DND-41 (cell line): ENCODE results near the gene APOD.

Source experiments
- EZH2 ChIP-seq: IDR thresholded peaks from 3 replicates; pipeline ENCODE4 v1.6.1; 2012; ENCODE audit warnings: borderline replicate concordance, low read depth, mild to moderate bottlenecking, moderate library complexity, low read length, inconsistent platforms; ENCODE audit not compliant: severe bottlenecking
- TF ChIP-seq, protein P1 (sequence below): IDR thresholded peaks from 2 replicates; pipeline ENCODE4 v1.5.1; 2012; ENCODE audit warnings: borderline replicate concordance, low read length, moderate library complexity, mild to moderate bottlenecking; ENCODE audit not compliant: poor library complexity, severe bottlenecking; ENCODE audit errors: extremely low read depth

DNA sequence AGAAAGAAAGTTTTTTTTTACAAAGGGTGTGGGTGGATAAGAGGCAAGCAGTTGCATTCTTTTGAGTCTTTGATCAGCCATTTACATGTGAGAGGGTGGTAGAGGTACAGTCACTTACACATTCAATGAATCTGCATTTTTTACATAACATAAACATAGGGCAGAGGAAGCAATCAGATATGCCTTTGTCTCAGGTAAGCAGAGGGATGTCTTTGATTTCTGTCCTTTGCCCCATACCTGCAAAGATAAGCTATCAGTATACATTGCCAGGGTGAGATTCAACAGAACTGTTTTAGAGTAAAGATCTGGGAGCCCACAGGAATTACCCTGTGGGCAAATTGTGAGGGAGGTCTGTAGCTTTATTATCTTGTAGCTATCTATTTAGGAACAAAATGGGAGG is 35.2 kb downstream of the APOD start:
- TF ChIP-seq, protein P1, sequence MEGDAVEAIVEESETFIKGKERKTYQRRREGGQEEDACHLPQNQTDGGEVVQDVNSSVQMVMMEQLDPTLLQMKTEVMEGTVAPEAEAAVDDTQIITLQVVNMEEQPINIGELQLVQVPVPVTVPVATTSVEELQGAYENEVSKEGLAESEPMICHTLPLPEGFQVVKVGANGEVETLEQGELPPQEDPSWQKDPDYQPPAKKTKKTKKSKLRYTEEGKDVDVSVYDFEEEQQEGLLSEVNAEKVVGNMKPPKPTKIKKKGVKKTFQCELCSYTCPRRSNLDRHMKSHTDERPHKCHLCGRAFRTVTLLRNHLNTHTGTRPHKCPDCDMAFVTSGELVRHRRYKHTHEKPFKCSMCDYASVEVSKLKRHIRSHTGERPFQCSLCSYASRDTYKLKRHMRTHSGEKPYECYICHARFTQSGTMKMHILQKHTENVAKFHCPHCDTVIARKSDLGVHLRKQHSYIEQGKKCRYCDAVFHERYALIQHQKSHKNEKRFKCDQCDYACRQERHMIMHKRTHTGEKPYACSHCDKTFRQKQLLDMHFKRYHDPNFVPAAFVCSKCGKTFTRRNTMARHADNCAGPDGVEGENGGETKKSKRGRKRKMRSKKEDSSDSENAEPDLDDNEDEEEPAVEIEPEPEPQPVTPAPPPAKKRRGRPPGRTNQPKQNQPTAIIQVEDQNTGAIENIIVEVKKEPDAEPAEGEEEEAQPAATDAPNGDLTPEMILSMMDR, result no peak
- TF ChIP-seq EZH2, result no peak
